Breast epithelium (tissue), 3 donors: ENCODE measurements around the gene KIF5A.

Experiments used
- POLR2A ChIP-seq: fragments of 450-650 bp; IDR thresholded peaks from one replicate; pipeline ENCODE4 v1.6.1; 2016; ENCODE audit warnings: antibody characterized with exemption, mild to moderate bottlenecking, moderate library complexity
- TF ChIP-seq, protein P1 (sequence below), 3 donors: fragments of 450-650 bp; IDR thresholded peaks; one replicate each; pipeline ENCODE4 v1.5.1; 2016 to 2017; ENCODE audit warnings: antibody characterized with exemption in 3 of 3, mild to moderate bottlenecking in 3 of 3, moderate library complexity in 3 of 3

DNA sequence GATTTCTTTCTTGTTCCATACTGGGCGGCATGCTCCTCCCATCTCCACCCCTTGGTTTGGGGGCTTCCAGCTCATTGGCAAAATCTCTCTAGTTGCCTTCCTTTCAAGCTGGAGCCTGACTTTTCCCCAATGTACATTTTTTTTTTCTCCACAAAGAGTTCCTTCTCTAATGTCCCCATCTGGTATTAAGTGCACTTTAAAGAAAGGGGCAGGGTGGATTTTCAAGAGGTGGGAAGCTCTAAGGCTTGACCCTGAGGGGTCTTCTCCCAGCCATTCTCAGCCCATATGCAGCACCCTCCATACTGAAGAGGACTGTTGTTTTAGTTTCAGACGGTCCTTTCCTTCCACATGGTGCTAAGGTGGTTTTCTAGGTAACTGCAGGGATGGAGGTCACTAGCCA is 35.3 kb downstream of the KIF5A start:
- TF ChIP-seq POLR2A: no peak
- TF ChIP-seq, protein P1, sequence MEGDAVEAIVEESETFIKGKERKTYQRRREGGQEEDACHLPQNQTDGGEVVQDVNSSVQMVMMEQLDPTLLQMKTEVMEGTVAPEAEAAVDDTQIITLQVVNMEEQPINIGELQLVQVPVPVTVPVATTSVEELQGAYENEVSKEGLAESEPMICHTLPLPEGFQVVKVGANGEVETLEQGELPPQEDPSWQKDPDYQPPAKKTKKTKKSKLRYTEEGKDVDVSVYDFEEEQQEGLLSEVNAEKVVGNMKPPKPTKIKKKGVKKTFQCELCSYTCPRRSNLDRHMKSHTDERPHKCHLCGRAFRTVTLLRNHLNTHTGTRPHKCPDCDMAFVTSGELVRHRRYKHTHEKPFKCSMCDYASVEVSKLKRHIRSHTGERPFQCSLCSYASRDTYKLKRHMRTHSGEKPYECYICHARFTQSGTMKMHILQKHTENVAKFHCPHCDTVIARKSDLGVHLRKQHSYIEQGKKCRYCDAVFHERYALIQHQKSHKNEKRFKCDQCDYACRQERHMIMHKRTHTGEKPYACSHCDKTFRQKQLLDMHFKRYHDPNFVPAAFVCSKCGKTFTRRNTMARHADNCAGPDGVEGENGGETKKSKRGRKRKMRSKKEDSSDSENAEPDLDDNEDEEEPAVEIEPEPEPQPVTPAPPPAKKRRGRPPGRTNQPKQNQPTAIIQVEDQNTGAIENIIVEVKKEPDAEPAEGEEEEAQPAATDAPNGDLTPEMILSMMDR (IDR thresholded peaks at IDR 0.05): no peak
